Liver (tissue), 9 donors: ENCODE data around the gene DCLK2. TPM values are rescaled to one million over a fixed set of nuclear protein-coding genes. Genes with fewer than 3 reads are reported as not detected.

Experiments used
- DNase-seq: peaks from one replicate; pipeline ENCODE4 v3.0.0-alpha.2; 2017; ENCODE audit warnings: low spot score
- H3K27ac ChIP-seq, 2 donors: one replicate each; pipeline ENCODE4 v1.7.0; 2013; ENCODE audit warnings: inconsistent platforms in 2 of 2, low read length in 2 of 2, control low read depth in 1 of 2, low read depth in 1 of 2, mild to moderate bottlenecking in 1 of 2
- H3K27me3 ChIP-seq, 4 donors: one replicate each; pipeline versions ENCODE4 v1.6.1 to v1.7.0; 2013; ENCODE audit warnings: low read length in 3 of 4, inconsistent platforms in 1 of 4, mild to moderate bottlenecking in 1 of 4, moderate library complexity in 1 of 4; ENCODE audit not compliant: control insufficient read depth in 4 of 4, insufficient read depth in 4 of 4
- H3K36me3 ChIP-seq, 4 donors: one replicate each; pipeline versions ENCODE4 v1.6.1 to v1.7.0; 2013; ENCODE audit warnings: low read length in 3 of 4, mild to moderate bottlenecking in 3 of 4, low read depth in 1 of 4, moderate library complexity in 1 of 4; ENCODE audit not compliant: control insufficient read depth in 4 of 4, insufficient read depth in 3 of 4
- H3K4me1 ChIP-seq, 4 donors: one replicate each; pipeline versions ENCODE4 v1.6.1 to v1.7.0; 2013; ENCODE audit warnings: low read length in 3 of 4, mild to moderate bottlenecking in 3 of 4, moderate library complexity in 1 of 4; ENCODE audit not compliant: control insufficient read depth in 4 of 4, insufficient read depth in 4 of 4
- H3K4me3 ChIP-seq, 3 donors: one replicate each; pipeline versions ENCODE4 v1.6.1 to v1.7.0; 2013; ENCODE audit warnings: low read length in 3 of 3, control low read depth in 1 of 3, low read depth in 1 of 3, mild to moderate bottlenecking in 1 of 3
- H3K9ac ChIP-seq, 2 donors: one replicate each; pipeline ENCODE4 v1.7.0; 2013; ENCODE audit warnings: low read length in 2 of 2, mild to moderate bottlenecking in 2 of 2, moderate library complexity in 2 of 2, control low read depth in 1 of 2, low read depth in 1 of 2
- H3K9me3 ChIP-seq, 4 donors: one replicate each; pipeline versions ENCODE4 v1.6.1 to v1.7.0; 2013; ENCODE audit warnings: low read length in 3 of 4; ENCODE audit not compliant: control insufficient read depth in 4 of 4
- FOXA1 ChIP-seq: IDR thresholded peaks from 2 replicates; pipeline ENCODE4 v1.6.1; 2016; ENCODE audit warnings: antibody characterized with exemption
- FOXA2 ChIP-seq: IDR thresholded peaks from 2 replicates; pipeline ENCODE4 v1.6.1; 2016; ENCODE audit warnings: antibody characterized with exemption
- HNF4A ChIP-seq, 2 donors: conservative IDR thresholded peaks; 2 replicates each; pipeline ENCODE4 v1.6.1; 2016; ENCODE audit warnings: antibody characterized with exemption in 2 of 2, mild to moderate bottlenecking in 2 of 2
- HNF4G ChIP-seq: IDR thresholded peaks from 2 replicates; pipeline ENCODE4 v1.6.1; 2016; ENCODE audit warnings: antibody characterized with exemption
- JUND ChIP-seq, 2 donors: IDR thresholded peaks; 2 replicates each; pipeline ENCODE4 v1.6.1; 2016; ENCODE audit warnings: antibody characterized with exemption in 2 of 2
- NR2F2 ChIP-seq: IDR thresholded peaks from 2 replicates; pipeline ENCODE4 v1.6.1; 2016; ENCODE audit warnings: antibody characterized with exemption
- RAD21 ChIP-seq, 2 donors: IDR thresholded peaks; 2 replicates each; pipeline ENCODE4 v1.6.1; 2016; ENCODE audit warnings: antibody characterized with exemption in 2 of 2, mild to moderate bottlenecking in 2 of 2
- SP1 ChIP-seq: IDR thresholded peaks from 2 replicates; pipeline ENCODE4 v1.6.1; 2018; ENCODE audit warnings: antibody characterized with exemption, mild to moderate bottlenecking
- YY1 ChIP-seq: IDR thresholded peaks from 2 replicates; pipeline ENCODE4 v1.6.1; 2016; ENCODE audit warnings: antibody characterized with exemption, mild to moderate bottlenecking
- WGBS: extraction: QIAGEN DNeasy Blood & Tissue Kit; methylation state at CpG from one replicate; pipeline ENCODE4 v1.1.7; 2013; 5-methylcytosine and 5-hydroxymethylcytosine counted together
- polyA plus RNA-seq, 2 donors: library from polyadenylated mRNA; stranded (reverse) in 1 of 2; unstranded in 1 of 2; fragments of 200-250 nt in 1 of 2; fragments of >200 nt in 1 of 2; fragmentation: Nextera tagmentation in 1 of 2; extraction: Ambion mirVana in 1 of 2; gene quantifications; one replicate each; pipeline versions ENCODE4 v1.2.1 to v1.2.3, GENCODE V29; 2013 to 2015
- total RNA-seq, 2 donors: library from RNA; depleted of rRNA; stranded (reverse); fragments of >200 nt; gene quantifications; one replicate each; pipeline ENCODE4 v1.2.3, GENCODE V29; 2014
- TF ChIP-seq, protein P1 (sequence below): IDR thresholded peaks from 2 replicates; pipeline ENCODE4 v1.6.1; 2016; ENCODE audit warnings: antibody characterized with exemption
- TF ChIP-seq, protein P2 (sequence below): IDR thresholded peaks from 2 replicates; pipeline ENCODE4 v1.6.1; 2016; ENCODE audit warnings: antibody characterized with exemption, mild to moderate bottlenecking
- TF ChIP-seq, protein P3 (sequence below): fragments of 150-350 bp; IDR thresholded peaks from 2 replicates; pipeline ENCODE4 v1.5.1; 2017; ENCODE audit warnings: improper control_type of control experiment, low read depth, low read length; ENCODE audit not compliant: missing input control
- donor health status: healthy.
- donor health status: healthy.
- donor health status: healthy.
- donor health status: healthy.
- donor health status: healthy.

Gene DCLK2
- total and polyA plus RNA-seq, 4 donors: 0.14 to 1.7 (median 0.50) TPM

DNA sequence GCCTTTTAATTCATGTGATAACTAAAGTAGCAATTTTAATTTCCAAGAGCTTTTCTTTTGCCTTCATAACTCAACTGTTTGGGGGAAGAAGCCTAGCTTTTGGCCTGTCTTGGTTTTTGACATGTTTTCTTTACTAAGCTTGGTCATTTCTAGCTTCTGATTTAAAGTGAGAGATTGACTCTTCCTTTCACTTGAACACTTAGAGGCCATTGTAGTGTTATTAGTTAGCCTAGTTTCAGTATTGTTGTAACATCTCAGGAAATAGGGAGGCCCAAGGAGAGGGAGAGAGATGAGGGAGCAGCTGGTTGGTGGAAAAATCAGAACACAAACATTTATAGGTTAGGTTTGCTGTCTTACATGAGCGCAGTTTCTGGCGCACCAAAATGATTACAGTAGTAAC, 44.8 kb downstream of the DCLK2 start:
- Histone ChIP-seq H3K4me3 (no peak overlapping the region), H3K9ac (no peak overlapping the region), H3K36me3 (no peaks in the 10 kb centered on the region), H3K27me3 (no peaks in the 10 kb centered on the region), H3K4me1 (no peaks in the 10 kb centered on the region), H3K27ac (no peak overlapping the region), H3K9me3 (no peaks in the 10 kb centered on the region)
- TF ChIP-seq RAD21 (IDR thresholded peaks at IDR 0.05): no peak
- TF ChIP-seq, protein P1, sequence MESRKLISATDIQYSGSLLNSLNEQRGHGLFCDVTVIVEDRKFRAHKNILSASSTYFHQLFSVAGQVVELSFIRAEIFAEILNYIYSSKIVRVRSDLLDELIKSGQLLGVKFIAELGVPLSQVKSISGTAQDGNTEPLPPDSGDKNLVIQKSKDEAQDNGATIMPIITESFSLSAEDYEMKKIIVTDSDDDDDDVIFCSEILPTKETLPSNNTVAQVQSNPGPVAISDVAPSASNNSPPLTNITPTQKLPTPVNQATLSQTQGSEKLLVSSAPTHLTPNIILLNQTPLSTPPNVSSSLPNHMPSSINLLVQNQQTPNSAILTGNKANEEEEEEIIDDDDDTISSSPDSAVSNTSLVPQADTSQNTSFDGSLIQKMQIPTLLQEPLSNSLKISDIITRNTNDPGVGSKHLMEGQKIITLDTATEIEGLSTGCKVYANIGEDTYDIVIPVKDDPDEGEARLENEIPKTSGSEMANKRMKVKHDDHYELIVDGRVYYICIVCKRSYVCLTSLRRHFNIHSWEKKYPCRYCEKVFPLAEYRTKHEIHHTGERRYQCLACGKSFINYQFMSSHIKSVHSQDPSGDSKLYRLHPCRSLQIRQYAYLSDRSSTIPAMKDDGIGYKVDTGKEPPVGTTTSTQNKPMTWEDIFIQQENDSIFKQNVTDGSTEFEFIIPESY: no peak
- no peak for TF ChIP-seq NR2F2
- WGBS: 73% methylated on average over 2 of the region's 2 CpGs
- no peak for DNase-seq

DNA sequence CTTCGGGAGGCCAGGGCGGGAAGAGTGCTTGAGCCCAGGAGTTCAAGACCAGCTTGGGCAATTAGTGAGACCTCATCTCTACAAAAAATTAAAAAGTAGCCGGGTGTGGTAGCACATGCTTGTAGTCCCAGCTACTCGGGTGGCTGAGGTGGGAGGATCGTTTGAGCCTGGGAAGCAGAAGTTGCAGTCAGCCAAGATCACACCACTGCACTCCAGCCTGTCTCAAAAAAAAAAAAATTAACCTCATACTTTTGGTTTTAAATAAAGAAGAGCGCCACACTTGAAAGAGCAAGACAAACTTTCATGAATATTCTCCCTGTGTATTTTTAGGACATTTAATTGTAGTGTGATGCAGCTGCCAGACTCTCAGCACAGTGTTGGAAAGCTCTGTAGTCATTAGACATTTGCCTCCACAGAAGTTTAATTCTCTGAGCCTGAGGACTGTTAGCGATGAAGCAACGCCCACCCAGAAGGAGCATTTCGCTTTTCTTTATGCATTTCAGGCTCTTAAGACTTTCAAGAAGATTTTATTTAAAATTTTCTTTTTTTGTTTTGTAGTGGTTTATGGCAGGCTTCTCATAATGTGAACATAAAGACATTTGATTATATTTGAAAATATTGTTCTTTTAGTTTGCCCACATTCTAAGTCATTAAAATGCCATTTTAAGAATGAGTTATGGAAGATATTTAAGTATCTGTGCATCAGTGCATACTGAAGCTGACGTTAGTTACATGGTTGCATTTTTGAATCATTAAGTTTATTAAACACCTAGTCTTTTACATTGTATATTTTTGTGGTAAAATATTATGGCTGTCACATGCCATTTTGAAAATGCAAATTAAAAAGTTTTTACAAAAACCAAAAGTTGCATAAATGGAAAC, 45.8 kb downstream of the DCLK2 start:
- TF ChIP-seq HNF4G: no peak
- TF ChIP-seq HNF4A (conservative IDR thresholded peaks at IDR 0.05): no peak
- no peak for TF ChIP-seq YY1
- TF ChIP-seq, protein P2, sequence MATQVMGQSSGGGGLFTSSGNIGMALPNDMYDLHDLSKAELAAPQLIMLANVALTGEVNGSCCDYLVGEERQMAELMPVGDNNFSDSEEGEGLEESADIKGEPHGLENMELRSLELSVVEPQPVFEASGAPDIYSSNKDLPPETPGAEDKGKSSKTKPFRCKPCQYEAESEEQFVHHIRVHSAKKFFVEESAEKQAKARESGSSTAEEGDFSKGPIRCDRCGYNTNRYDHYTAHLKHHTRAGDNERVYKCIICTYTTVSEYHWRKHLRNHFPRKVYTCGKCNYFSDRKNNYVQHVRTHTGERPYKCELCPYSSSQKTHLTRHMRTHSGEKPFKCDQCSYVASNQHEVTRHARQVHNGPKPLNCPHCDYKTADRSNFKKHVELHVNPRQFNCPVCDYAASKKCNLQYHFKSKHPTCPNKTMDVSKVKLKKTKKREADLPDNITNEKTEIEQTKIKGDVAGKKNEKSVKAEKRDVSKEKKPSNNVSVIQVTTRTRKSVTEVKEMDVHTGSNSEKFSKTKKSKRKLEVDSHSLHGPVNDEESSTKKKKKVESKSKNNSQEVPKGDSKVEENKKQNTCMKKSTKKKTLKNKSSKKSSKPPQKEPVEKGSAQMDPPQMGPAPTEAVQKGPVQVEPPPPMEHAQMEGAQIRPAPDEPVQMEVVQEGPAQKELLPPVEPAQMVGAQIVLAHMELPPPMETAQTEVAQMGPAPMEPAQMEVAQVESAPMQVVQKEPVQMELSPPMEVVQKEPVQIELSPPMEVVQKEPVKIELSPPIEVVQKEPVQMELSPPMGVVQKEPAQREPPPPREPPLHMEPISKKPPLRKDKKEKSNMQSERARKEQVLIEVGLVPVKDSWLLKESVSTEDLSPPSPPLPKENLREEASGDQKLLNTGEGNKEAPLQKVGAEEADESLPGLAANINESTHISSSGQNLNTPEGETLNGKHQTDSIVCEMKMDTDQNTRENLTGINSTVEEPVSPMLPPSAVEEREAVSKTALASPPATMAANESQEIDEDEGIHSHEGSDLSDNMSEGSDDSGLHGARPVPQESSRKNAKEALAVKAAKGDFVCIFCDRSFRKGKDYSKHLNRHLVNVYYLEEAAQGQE: no peak
- no peak for TF ChIP-seq RAD21 (IDR thresholded peaks at IDR 0.05)
- TF ChIP-seq FOXA2: no peak
- Histone ChIP-seq H3K9ac (no peak overlapping the region), H3K36me3 (no peaks in the 10 kb centered on the region), H3K4me3 (no peak overlapping the region), H3K27ac (no peak overlapping the region), H3K9me3 (no peaks in the 10 kb centered on the region), H3K4me1 (no peaks in the 10 kb centered on the region), H3K27me3 (no peaks in the 10 kb centered on the region)
- DNase-seq: no peak
- 78% methylated on average over 10 of the region's 10 CpGs for WGBS

DNA sequence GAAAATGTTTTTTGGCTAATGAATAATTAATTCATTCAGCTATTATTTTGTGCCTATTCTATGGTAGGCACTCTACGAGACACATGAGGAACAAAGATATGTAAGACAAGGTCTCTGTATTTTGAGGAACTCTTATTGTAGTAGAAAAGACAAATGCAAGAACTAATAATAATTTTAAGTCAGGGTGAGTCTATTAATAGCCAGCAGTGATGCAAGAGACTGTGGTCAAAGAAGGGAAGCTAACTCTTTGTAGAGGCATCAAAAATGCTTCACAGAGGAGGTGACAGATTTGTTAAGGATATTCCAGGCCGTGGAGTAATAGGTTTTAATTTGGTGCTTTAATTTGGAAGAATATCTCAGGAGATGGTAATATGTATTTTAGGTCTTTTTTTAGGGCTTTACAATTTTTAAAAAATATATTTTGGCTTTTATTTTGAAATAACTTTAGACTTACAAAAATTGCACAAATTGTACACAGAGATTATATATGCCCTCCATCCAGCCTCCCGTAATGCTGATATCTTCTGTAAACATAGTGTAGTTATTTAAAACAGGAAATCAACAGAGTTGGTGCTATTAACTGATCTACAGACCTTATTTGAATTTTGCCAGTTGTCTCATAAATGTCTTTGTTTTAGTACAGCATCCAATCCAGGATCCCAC, 48.1 kb downstream of the DCLK2 start:
- no peaks in the 10 kb centered on the region for H3K36me3 ChIP-seq
- no peaks in the 10 kb centered on the region for H3K27me3 ChIP-seq
- H3K4me3 ChIP-seq: no peak overlapping the region
- H3K9me3 ChIP-seq: no peaks in the 10 kb centered on the region
- 45% methylated on average over 3 of the region's 3 CpGs for WGBS
- H3K4me1 ChIP-seq: no peaks in the 10 kb centered on the region
- H3K9ac ChIP-seq: no peak overlapping the region
- no peak for DNase-seq
- H3K27ac ChIP-seq: no peak overlapping the region
- TF ChIP-seq, protein P1: no peak
- TF ChIP-seq JUND (IDR thresholded peaks at IDR 0.05) (no peak), FOXA2 (no peak), FOXA1 (no peak), RAD21 (IDR thresholded peaks at IDR 0.05) (no peak), SP1 (no peak)
- TF ChIP-seq, protein P3, sequence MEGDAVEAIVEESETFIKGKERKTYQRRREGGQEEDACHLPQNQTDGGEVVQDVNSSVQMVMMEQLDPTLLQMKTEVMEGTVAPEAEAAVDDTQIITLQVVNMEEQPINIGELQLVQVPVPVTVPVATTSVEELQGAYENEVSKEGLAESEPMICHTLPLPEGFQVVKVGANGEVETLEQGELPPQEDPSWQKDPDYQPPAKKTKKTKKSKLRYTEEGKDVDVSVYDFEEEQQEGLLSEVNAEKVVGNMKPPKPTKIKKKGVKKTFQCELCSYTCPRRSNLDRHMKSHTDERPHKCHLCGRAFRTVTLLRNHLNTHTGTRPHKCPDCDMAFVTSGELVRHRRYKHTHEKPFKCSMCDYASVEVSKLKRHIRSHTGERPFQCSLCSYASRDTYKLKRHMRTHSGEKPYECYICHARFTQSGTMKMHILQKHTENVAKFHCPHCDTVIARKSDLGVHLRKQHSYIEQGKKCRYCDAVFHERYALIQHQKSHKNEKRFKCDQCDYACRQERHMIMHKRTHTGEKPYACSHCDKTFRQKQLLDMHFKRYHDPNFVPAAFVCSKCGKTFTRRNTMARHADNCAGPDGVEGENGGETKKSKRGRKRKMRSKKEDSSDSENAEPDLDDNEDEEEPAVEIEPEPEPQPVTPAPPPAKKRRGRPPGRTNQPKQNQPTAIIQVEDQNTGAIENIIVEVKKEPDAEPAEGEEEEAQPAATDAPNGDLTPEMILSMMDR: no peak
- TF ChIP-seq, protein P2: no peak
